GM18861 (cell line): ENCODE data around the gene STRIP2.
A peak's percentile ranks its signal among the peaks of the same experiment; 100 is the strongest.
"Not testable (repeated sequence)": the region's sequence is repeated elsewhere in the genome, so short reads cannot be mapped to it uniquely, and the experiment has no call there.

ENCODE experiments used
- ATAC-seq: cut with Tn5 transposase; IDR thresholded peaks from one replicate; pipeline ENCODE4 v1.9.1; 2021; ENCODE audit not compliant: unreplicated experiment

STRIP2 gene

GRCh38 chr7:129433847-129434674 is at the start of gene STRIP2:
TSS of gene STRIP2 (plus strand) at chr7:129434432. CDS start at chr7:129434473, 41 bp downstream.
- ATAC-seq: peak; percentile 88

- no peak for ATAC-seq
Measured at GRCh38 chr7:129385116-129385515, 49.1 kb upstream of the STRIP2 start.

DNA sequence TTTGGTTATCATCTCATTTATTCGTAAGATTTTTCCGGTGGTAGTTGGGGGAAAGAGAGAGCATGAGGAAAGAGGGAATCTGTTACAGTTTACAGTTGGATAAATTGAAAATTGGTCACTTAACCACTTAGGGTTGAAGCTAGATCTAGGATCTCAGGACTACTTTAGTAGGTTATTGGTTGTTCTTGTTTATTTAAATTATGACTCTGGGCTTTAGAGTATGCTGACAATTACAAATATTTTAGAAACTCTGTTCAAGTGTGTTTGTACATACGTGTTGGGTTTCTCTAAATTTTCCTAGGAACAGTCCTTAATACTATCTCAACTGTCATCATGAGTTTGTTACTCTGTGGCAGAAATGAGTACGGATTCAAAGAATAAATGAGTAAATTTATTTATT is 48.6 kb upstream of the STRIP2 start:
- ATAC-seq: no peak

- no peak for ATAC-seq
Measured at GRCh38 chr7:129386506-129386905, 47.7 kb upstream of the STRIP2 start.

- no peak for ATAC-seq
Measured at GRCh38 chr7:129387537-129387936, 46.7 kb upstream of the STRIP2 start.

GRCh38 chr7:129388333-129389098 is 45.7 kb upstream of the STRIP2 start:
- no peak for ATAC-seq

- no peak for ATAC-seq
Measured at GRCh38 chr7:129389829-129390228, 44.4 kb upstream of the STRIP2 start.

DNA sequence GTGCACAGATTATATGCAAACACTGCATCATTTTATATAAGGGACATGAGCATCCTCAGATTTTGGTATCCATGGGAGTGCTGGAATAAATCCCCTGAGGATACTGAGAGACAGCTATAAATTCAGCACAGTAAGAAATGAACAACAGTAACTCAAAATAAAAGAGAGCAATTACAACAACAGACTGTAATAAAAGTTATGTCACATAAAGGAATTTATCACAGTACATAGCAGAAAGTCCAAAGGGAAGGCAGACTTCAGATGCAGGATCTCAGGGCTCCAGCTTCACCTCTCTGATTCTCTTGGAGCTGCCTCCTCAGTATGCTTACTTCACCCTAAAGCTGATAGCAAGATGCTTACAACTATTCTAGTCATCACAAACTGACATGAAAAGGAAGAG is 43.9 kb upstream of the STRIP2 start:
- no peak for ATAC-seq

GRCh38 chr7:129391546-129392171 is 42.6 kb upstream of the STRIP2 start:
- no peak for ATAC-seq

- ATAC-seq: no peak
Measured at GRCh38 chr7:129393255-129393654, 41.0 kb upstream of the STRIP2 start.

DNA sequence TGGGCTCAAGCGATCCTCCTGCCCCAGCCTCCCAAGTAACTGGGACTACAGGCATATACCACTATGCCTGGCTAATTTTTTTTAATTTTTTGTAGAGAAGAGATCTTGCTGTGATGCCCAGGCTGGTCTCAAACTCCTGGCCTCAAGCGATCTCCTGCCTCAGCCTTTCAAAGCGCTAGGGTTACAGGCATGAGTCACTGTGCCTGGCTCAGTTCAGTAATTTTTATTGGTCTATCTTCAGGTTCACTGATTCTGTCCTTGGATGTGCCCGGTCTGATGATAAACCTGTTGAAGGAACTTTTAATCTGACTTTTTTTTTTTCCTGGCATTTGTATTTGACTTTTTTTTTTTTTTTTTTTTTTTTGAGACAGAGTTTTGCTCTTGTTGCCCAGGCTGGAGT is 40.1 kb upstream of the STRIP2 start:
- ATAC-seq: no peak

DNA sequence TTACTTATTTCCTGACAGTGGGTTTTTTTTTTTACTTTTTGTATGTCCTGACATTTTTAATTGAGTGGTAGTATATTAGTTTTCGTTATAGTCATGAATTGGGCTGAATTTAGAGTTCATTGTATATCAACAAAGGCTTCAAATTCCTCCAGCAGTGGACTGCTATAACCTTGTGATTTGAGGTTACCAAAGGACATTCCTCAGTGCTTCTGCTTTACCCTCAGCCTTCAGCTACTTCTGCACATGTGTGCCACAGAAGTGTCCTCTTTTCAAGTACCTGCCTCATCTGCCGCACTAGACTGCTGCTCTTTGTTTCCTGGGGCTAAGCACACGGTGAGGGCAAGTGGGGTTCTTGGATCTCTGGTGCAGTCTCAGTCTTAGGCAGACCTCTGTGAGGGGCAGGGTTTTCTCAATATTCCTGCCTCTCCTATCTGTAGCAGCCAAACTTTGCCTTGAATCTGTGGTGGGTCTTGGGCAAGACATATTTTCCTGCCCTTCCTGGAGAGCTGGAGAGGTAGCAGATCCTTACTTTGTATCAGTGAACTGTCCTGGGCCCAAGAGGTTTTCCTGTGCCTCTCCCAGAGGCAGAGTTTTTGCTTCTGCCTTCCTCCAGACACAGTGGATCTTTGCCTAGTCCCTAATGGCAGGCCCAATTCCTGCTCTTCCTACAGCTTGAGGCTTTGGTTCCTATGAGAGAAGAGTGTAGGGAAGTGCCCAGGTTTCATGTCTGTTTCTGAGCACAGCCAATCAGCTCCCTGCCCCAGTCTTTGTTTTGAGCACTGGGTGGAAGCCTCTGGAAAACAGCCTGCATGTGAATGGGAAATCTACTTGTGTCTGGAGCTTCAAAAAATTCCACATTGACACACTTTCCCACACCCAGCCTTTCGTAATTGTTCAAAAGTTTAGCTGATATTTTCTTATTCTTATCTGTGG is 39.0 kb upstream of the STRIP2 start:
- no peak for ATAC-seq

GRCh38 chr7:129401228-129401966 is 32.8 kb upstream of the STRIP2 start:
- ATAC-seq: peak; percentile 20

GRCh38 chr7:129401967-129402860 is 32.0 kb upstream of the STRIP2 start:
- ATAC-seq: peak; percentile 67

DNA sequence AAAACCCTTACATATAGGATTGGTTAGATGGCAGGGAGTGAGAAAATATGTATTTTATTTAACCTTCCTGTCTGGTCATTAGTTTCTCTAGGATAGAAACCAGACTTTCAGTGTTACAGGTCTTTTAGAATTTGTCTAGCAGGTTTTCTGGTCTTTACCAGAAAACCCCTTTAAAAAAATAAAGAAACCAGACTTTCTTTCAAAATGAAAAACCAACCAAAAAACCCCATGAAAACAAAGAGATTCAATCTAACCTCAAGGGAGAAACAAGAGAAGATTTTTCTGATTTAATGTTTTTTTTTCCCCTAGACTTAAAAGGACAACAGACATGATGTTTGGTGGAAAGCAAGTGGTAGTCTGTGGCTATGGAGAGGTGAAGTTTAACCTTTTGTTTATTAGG is 28.7 kb upstream of the STRIP2 start:
- ATAC-seq: no peak

GRCh38 chr7:129410238-129410637 is 24.0 kb upstream of the STRIP2 start:
- ATAC-seq: not testable (repeated sequence)

DNA sequence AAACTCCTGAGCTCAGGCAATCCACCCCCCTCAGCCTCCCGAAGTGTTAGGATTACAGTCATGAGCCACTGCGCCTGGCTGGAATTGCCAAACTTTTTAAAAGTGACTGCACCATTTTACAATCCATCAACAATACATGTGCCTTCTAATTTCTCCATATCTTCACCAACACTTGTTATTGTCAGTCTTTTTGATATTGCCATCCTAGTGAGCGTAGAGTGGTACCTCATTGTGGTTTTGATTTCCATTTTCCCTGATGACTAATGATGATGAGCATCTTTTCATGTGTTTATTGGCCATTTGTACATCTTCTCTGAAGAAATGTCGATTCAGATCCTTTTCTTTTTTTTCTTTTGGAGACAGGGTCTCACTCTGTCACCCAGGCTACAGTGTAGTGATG is 21.7 kb upstream of the STRIP2 start:
- ATAC-seq: no peak

DNA sequence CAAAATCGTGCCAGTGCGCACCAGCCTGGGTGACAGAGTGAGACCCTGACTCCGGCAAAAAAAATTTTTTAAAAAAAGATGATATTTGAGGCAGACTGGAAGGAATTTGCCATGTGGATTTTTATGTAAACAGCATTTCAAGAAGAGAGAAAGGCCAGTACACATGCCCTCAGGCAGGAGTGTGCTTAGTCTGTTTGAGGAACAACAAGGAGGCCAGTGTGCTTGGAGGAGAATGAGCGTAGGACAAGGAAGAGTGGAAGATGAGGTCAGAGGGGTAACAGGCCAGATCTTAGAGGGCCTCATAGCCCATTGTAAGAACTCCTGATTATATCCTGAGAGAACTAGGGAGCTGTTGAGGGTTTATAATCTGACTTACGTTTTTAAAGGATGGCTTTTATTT is 17.2 kb upstream of the STRIP2 start:
- ATAC-seq: no peak

DNA sequence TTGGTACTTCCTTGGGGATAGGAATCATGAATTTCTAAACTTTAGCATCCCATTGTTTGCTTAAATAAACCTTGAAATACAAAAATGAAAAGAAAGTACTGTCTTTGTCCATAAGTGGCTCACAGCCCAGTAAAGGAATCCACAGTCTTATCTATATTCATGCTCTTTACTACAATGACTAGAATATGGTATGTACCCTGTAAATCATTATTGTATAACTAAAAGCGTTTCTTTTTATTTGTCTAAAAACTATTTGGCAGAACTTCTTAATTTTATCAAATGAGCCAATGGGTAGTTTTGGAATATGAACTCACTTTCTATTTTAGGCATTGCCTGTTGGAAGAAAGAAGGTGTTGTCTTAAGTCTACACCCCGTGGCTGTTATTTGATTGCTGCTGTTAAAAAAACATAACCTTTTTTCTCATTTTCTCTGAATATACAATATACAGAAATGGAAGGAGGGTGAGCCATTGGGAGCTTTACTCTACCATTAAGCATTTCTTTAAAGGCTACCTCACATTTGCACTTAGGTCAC is 12.4 kb upstream of the STRIP2 start:
- ATAC-seq: no peak
